NCI-H1092 treated with DMSO at 0.1 percent for 48 hours (cell line): ENCODE measurements around the gene COL1A1.
A peak's percentile ranks its signal among the peaks of the same experiment; 100 is the strongest.

Source experiments
- DNase-seq: peaks from one replicate; lab custom pipeline; 2025; lab: John Stamatoyannopoulos, UW

Gene COL1A1

DNA sequence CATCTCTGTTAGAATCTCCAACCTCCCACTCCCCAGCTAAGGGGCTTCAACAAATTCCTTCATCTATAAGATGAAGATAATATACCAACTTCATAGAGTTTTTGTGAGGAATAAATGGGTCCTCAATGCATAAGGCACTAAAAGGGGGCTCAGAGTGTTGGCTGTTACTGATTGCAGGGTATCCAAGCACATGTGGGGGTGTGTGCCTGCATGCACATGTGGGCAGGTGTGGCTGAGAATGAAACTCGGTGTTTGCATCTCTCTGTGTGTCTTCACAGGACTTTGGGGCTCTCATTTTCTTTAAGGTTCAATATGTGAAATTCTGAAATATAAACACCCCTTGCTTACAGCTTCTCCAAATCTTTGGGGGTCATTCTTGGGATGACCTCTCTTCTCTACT is 46.8 kb downstream of the COL1A1 start:
- DNase-seq: no peak

DNA sequence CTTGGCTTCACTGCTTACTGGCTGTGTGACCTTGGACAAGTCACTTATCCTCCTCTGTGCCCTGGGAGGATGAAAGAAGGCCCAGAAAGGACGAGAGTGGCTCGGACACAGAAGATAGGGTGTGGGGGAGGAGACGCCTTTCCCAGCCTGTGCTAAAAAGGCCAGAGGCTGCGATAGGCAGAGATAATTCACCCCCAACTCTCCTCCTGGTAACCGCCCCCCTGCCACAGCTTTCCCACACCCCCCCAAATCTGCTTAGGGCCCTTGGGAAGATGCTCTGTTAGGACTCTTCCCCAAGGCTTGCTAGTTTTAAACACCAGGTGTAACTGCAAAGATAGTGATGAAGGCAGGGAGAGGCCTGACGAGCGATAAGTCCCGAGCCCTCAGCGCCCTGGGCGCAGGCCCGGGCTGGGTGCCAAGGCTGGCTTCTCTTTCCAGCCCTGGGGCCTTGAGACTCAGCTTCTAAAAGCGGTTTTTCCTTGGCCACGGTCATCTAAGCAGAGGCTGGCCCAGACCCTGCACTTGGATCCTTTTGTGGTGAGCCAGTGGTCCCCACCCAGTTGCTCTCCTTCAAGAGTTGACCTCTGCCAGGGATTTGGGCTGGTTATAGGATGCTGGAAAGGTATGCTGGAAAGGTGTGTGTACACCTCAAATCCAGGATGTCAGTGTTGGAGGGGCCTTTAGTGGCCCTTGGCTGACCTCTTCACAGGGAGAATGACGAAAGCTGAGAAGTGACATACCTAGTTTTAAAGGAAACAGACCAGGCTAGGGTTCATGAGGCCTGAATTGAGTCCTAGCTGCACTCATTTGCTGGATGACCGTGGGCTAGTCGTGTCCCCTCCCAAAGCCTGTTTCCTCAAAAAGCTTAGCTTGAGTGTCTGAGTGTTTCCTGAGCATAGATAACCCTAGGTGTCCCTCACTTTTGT is 47.5 kb downstream of the COL1A1 start:
- DNase-seq: no peak

- DNase-seq: no peak
These were observed 48.7 kb downstream of the COL1A1 start for GRCh38 chr17:50152736-50153135.

DNA sequence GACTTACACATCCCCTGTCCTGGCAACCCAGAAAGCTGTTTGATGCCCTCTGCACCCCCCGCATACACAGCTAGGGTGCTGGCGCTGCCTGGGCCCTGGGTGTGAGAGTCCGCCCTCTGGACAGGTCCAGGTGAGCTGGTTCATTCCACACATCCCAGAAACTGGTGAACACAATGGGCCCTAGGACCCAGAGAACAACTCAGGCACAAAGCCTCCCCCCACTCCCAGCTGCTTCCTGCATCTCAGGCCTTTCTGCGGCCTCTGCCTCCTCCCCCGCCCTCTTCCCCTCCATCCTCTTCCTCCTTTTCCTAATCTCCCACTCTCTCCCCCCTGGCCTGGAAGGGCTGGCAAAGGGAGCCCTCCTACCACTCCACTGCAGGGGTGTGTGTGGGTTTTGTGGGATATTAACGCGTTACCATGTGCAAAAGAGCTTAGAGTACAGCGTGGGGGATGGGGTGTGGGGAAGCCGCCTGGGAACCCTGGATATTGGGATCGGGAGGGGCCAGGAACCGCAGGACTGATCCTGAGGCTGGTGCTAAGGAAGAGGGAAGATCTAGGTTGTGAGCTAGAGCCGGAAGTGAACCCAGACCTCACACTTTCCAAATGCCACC is 49.4 kb downstream of the COL1A1 start:
- peak; percentile 82 for DNase-seq

DNA sequence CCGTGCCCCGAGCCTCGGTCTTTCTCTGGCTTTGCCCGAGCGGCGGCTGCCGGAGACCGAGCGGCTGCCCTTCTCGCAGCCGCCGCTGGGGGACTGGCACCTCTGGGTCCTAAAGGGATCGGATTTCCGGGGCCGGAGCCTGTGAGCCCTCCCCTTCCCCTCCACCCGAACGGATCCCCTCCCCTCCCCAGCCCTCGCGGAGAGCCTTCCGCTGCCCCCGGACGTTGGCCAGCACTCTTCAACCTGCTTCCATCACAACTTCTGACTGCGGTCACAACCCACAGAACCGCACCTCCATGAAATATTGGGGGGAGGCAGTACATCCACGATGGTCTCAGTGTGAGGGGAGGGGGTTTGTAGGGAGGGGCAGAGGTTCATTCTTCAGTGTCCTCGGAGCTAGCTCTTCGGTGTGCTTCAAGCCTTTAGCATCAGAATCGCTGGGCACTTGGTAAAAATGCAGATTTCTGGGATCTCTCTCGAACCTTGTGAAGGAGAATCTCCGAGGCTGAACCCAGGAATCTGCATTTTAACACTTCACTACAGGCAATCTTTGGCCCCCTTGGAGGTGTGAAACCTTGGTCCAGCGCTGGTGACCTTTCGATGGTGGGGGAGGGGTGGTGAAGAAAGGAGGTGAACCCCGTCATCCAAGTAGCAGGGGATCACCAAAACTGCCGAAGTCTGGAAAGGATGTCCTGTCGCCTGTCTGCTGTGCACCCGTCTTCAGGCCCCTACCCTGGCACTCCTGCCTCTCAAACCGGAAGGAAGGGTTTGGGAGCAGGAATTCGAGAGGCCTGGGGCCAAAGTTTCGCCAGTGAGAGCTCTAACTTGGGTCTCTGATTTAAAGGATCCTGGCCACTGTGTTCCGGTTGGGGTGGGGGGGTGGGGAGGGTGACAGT is 50.1 kb downstream of the COL1A1 start:
- peak; percentile 80 for DNase-seq

- DNase-seq: no peak
These were observed 50.9 kb downstream of the COL1A1 start, which contains the start of gene PPP1R9B for GRCh38 chr17:50150354-50151040. PPP1R9B (minus strand) TSS chr17:50150677; CDS start chr17:50150513, 164 bp downstream.

DNA sequence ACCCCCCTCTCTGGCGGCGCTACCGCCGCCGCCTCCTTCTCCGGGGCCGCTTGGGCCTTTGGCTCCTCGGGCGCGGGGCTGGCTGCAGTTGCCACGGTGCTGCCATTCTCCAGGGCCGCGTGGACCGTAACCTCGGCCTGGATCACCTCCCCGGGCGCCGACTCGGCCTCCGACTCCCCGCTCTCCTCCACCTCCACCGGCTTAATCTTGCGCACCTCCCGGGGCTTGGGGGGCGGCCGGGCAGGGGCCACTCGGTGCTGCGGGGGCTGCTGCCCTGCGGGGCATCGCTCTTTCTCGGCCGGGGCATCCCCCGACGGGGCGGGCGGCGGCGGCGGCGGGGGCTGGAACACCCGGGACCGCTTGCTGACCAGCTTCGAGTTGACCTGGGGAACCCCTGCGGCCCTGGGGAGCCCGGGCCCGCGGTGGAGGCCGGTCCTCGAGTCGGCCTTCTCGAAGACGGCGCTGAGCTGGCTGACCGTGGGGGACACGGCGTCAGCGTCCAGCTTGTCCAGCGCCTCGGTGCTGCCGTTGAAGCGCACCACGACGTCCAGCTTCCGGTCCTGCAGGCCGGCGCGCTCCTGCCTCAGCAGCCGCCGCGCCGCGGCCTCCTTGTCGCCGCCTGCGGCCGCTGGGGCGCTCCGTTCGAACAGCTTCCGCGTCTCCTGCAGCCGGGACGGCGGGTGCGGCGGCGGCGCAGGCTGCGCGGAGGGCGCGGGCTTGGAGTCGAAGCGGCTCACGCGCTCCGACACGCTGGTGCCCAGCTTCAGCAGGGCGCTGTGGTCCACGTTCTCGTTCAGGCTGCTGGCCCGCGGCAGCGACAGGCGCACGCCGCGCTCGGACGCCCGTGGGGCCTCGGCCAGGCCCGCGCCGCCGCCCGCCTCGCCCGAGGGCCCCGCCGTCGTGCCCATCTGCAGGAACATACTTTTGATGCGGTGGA is 51.7 kb downstream of the COL1A1 start:
- peak; percentile 46 for DNase-seq

DNA sequence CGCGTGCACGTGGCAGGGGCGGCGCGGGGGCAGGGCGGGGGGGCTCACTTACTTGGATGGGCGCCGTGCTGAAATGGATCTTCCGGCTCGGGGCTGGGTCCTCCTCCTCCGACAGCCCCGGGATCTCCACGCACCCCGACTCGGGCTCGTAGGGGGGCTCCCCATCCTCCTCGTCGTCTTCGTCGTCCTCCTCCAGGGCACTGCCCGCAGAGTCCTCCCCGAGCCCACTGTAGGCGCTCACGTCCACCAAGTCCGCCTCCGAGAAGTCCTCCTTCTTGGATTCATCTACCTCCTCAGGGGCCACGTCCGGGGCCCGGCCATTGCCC is 52.4 kb downstream of the COL1A1 start:
- no peak for DNase-seq

- DNase-seq: no peak
These were observed 53.0 kb downstream of the COL1A1 start for GRCh38 chr17:50148226-50149090.

DNA sequence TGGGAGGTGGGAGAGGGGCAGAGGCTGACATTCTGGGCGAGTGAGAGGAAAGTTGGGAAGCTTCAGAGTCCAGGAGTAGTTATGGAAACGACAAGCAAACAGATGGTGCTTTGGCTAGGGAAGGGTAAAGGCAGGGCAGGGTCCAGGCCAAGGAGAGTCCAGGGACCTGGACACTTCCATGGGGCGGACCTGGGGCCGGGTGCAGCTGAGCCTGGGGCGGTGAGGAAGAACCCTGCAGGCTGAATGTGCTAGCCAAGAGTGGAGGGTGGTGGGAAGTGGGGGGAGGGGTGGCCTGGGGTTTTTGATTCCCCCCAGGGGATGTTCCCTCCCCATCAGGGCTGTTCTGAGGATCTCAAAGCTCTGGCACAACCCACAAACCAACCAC is 53.6 kb downstream of the COL1A1 start:
- no peak for DNase-seq

GRCh38 chr17:50146927-50147665 is 54.3 kb downstream of the COL1A1 start:
- DNase-seq: no peak

DNA sequence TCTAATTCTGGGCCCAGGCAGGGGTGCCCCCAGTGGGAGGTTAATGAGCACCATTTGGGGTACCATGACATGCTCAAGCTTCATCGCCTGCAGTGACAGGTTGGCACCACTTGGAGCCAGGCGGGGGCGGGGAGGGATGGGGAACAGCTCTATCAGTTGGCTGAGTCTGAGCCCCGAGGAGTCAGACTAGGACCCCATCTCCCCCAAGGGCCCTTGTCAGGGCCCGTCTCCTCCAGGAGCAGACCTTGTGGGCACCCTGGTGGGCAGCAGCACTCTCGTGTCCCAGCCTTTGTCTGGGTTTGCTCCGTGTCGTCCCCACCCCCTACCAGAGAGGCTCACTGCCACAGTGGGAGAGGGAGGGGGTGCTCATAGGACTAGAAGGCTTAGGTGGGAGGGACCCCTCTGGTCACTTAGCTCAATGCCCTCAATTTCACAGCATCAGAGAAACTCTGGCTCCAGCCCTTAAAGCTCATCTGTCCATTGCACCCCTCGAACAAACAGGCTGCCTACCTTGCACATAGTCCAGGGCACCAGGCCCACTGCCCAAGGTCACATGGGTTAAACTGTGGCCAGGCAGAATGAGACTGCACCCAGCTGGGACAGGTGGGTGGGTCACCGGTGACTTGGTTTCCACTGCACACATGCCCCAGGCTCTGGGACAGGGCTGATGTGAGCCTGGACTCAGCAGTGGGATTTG is 55.1 kb downstream of the COL1A1 start:
- no peak for DNase-seq

DNA sequence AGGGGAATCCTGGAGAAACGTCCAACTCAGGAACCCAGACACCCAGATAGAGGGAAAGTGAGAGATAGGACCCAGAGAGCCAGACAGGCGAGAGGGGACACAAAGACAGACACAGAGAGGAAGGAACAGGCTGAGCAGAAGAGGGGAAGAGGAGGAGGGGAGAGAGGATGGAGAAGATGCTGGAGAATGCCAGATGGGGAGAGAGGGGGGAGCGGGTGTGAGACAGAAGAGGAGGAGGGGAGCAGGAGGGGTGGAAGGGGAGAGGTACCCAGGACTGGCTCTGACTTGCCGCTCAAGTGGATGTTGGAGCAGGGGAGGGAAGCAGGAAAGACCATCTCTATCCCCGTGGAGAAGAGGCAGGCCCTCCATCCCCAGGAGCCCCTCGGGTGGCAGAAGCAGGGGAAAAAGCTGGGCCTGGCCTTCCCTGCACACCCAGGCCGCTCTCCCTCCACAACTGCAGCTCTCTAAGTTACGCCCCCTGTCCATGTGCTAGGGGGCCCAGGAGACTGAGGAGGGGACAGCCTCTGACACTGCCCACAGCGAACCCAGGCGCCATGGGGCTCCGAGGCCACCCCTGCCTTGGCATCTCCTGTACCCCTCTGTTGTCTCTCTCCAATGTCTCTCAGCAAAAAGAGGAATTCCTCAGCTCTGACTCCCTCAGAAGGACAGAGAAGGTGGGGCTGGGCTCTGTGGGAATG is 55.8 kb downstream of the COL1A1 start:
- no peak for DNase-seq

DNA sequence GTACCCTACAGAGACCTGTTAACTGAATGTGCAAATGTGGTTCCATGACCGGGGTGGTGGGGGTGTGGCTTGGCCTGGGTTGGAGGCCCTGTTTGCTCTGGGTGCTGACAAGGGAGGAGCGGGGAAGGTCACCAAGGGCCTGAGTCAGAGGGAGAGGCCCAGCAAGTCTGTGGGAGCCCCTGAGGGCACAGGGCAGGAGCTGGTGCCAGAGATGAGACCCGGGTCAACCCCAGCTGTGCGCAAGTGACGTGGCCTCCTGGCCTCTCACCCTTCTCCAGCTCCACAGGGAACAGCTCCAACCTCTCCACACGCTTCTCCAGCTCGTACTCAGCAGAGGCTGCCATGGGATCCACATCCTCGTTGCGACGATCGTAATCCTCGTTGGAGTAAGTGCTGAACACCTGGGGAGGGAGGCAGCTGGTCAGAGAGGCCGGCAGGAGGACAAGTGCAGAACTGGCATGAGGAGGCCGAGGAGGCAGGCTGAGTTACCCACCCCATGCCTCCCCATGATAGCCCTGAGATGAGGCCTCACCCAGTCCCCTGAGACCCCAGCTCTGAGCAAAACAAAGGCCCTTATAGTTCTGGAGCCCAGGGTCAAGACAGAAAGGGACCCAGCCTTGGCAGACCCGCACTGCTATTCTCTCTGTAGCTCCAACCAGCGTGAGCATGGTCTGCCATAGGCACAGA is 56.4 kb downstream of the COL1A1 start:
- no peak for DNase-seq

GRCh38 chr17:50144355-50144754 is 57.1 kb downstream of the COL1A1 start:
- DNase-seq: no peak

DNA sequence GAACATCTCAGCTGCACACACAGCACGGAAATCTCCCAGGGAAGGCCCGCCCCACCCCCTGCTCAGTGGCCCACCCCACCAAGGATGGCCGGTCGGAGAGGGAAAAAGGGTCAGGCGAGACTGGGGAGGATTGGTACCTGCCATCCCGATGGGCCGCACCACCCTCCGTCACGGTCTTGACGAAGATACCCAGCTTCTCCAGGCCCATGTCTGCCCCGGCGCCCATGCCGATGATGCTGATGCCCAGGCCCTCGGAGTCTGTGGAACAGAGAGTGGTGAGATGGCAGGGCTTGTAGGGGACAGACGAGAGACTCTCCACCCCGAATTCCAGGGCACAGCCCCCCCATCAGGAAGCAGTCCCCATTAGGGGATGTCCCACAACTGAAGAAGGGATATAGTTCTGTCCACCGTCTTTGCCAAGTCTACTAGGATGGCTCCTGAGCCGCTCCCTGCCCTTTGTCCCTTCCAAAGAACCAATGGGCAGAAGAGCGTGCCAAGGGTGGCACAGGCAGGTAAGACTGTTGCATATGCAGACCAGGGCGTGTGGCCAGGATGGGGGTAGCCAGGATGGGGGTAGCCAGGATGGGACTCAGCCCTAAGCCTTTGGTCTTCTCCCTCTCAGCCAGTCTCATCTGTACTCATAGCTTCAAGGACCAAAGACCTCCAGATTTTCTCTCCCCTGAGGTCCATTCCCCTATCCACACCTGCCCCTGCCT is 57.8 kb downstream of the COL1A1 start:
- no peak for DNase-seq

DNA sequence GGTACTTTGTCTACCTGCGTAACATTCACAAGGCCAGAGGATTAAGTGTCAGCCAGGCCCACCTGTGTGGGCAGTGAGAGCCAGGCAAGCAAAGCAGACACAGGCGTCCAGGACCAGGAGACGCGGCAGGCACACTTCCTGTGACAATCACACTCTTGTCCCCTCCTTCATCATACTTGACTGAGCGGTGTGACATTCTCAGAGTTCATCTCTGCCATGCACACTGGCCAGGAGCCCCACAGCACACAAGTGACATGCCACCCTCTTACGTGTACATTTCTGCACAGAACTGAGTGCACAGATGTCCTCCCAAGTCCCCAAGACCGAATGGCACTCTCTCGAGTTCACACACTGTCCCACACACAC is 59.7 kb downstream of the COL1A1 start:
- DNase-seq: no peak
